Peyer's patch (tissue), 4 donors: ENCODE measurements around the gene SYT11.
A peak's percentile ranks its signal among the peaks of the same experiment; 100 is the strongest.

Source experiments
- POLR2A ChIP-seq, 2 donors: fragments of 450-650 bp; IDR thresholded peaks; one replicate each; pipeline ENCODE4 v1.5.1; 2017; ENCODE audit warnings: antibody characterized with exemption in 2 of 2, mild to moderate bottlenecking in 2 of 2, moderate library complexity in 2 of 2
- TF ChIP-seq, protein P1 (sequence below), 6 experiments: fragments of 450-650 bp in 4 of 6; fragments of 200-600 bp in 2 of 6; sonication (generic) in 1 of 6; IDR thresholded peaks; one replicate each; pipeline ENCODE4 v1.5.1; 2017 to 2019; ENCODE audit warnings: antibody characterized with exemption in 6 of 6, mild to moderate bottlenecking in 3 of 6, moderate library complexity in 1 of 6

DNA sequence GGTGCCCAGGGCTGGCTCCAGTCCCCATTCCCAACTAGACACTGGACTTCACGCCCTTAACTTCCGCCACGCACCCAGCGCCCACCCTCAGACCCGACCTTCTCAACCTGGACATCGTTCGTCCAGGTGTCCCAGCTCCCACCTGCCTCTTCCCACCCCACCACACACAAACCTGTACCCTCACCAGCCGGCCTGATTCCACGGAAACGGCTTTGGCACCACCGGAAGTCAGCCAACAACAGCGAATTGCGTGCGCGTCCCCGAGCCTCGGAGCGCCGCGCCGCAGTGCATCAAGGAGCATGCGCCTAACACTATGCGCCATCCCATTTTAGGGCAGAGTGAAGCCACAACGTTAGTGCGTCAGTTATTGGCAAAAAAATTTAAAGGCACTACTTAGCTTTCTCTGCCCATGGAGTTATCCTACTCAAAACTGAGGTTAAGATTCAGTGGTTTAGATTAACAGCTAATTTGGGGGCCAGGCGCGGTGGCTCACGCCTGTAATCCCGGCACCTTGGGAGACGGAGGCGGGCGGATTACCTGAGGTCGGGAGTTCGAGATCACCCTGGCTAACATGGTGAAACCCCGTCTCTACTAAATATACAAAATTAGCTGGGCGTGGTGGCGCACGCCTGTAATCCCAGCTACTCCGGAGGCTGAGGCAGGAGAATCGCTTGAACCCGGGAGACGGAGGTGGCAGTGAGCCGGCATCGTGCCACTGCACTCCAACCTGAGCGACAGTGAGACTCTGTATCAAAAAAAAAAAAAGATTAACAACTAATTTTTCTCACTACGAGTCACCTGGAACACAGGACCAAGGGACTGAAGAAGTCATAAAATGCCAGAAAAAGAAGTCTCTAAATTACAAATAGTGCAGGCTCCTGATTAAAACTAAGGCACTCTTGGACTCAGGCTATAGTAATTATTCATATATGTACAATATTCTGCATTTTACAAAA lies 2.1 kb upstream of the SYT11 start, which contains the start of gene GON4L:
- peak; percentile 44 to 51 for TF ChIP-seq POLR2A (IDR thresholded peaks at IDR 0.05)
- TF ChIP-seq, protein P1, sequence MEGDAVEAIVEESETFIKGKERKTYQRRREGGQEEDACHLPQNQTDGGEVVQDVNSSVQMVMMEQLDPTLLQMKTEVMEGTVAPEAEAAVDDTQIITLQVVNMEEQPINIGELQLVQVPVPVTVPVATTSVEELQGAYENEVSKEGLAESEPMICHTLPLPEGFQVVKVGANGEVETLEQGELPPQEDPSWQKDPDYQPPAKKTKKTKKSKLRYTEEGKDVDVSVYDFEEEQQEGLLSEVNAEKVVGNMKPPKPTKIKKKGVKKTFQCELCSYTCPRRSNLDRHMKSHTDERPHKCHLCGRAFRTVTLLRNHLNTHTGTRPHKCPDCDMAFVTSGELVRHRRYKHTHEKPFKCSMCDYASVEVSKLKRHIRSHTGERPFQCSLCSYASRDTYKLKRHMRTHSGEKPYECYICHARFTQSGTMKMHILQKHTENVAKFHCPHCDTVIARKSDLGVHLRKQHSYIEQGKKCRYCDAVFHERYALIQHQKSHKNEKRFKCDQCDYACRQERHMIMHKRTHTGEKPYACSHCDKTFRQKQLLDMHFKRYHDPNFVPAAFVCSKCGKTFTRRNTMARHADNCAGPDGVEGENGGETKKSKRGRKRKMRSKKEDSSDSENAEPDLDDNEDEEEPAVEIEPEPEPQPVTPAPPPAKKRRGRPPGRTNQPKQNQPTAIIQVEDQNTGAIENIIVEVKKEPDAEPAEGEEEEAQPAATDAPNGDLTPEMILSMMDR (IDR thresholded peaks at IDR 0.05): no peak
